Esophagus muscularis mucosa (tissue), 4 donors: ENCODE data around the gene MCUB. TPM values are rescaled to one million over a fixed set of nuclear protein-coding genes. Genes with fewer than 3 reads are reported as not detected.

Experiments used
- DNase-seq: peaks from one replicate; pipeline ENCODE4 v3.0.0-alpha.2; 2017; ENCODE audit errors: extremely low spot score
- H3K27ac ChIP-seq, 4 donors: fragments of 200-600 bp; sonication (generic); replicated peaks in 1 of 4; 1 replicate in 3 of 4; 2 replicates in 1 of 4; pipeline ENCODE4 v1.5.1; 2016 to 2019; ENCODE audit warnings: mild to moderate bottlenecking in 1 of 4
- H3K27me3 ChIP-seq, 4 donors: fragments of 200-600 bp; sonication (generic); one replicate each; pipeline versions ENCODE4 v1.5.1 to v1.6.0; 2016 to 2019
- H3K36me3 ChIP-seq, 4 donors: fragments of 200-600 bp; sonication (generic); one replicate each; pipeline ENCODE4 v1.5.1; 2016 to 2019
- H3K4me1 ChIP-seq, 4 donors: fragments of 200-600 bp; sonication (generic); one replicate each; pipeline ENCODE4 v1.5.1; 2016 to 2019
- H3K4me3 ChIP-seq, 4 donors: fragments of 200-600 bp; sonication (generic); 1 replicate in 2 of 4; 2 replicates in 2 of 4; pipeline ENCODE4 v1.5.1; 2016 to 2019; ENCODE audit warnings: mild to moderate bottlenecking in 4 of 4, moderate library complexity in 1 of 4
- H3K9me3 ChIP-seq, 4 donors: fragments of 200-600 bp; sonication (generic); 1 replicate in 3 of 4; 2 replicates in 1 of 4; pipeline ENCODE4 v1.5.1; 2016 to 2019
- EP300 ChIP-seq: sonication (generic); formaldehyde crosslinking; IDR thresholded peaks from one replicate; pipeline ENCODE4 v1.6.1; 2017; ENCODE audit warnings: antibody characterized with exemption
- POLR2A ChIP-seq: fragments of 450-650 bp; IDR thresholded peaks from one replicate; pipeline ENCODE4 v1.6.1; 2017; ENCODE audit warnings: antibody characterized with exemption, moderate library complexity, mild to moderate bottlenecking, low read depth
- POLR2AphosphoS5 ChIP-seq, 2 donors: sonication (generic); formaldehyde crosslinking; IDR thresholded peaks; one replicate each; pipeline ENCODE4 v1.6.1; 2017; ENCODE audit warnings: antibody characterized with exemption in 2 of 2
- WGBS: methylation state at CpG from one replicate; pipeline ENCODE4 v1.1.5; 2018; 5-methylcytosine and 5-hydroxymethylcytosine counted together
- intact Hi-C: fragments of 100-400 bp; cut with DNase I; formaldehyde crosslinking; loops from one replicate; pipeline ENCODE4 v1.15.1; 2023
- total RNA-seq, 4 donors: library from RNA; depleted of rRNA; stranded (reverse); fragments of >200 nt; gene quantifications; one replicate each; pipeline versions ENCODE4 v1.1.0 to v1.2.1, GENCODE V29; 2016
- TF ChIP-seq, protein P1 (sequence below), 3 experiments: fragments of 200-600 bp in 2 of 3; fragments of 450-650 bp in 1 of 3; sonication (generic) in 2 of 3; IDR thresholded peaks; one replicate each; pipeline ENCODE4 v1.5.1; 2017 to 2019; ENCODE audit warnings: antibody characterized with exemption in 3 of 3, mild to moderate bottlenecking in 2 of 3, moderate library complexity in 1 of 3

The MCUB gene
- total RNA-seq, 4 donors from 2014 or later, result 7.9 to 25.6 (median 15.1) TPM

DNA sequence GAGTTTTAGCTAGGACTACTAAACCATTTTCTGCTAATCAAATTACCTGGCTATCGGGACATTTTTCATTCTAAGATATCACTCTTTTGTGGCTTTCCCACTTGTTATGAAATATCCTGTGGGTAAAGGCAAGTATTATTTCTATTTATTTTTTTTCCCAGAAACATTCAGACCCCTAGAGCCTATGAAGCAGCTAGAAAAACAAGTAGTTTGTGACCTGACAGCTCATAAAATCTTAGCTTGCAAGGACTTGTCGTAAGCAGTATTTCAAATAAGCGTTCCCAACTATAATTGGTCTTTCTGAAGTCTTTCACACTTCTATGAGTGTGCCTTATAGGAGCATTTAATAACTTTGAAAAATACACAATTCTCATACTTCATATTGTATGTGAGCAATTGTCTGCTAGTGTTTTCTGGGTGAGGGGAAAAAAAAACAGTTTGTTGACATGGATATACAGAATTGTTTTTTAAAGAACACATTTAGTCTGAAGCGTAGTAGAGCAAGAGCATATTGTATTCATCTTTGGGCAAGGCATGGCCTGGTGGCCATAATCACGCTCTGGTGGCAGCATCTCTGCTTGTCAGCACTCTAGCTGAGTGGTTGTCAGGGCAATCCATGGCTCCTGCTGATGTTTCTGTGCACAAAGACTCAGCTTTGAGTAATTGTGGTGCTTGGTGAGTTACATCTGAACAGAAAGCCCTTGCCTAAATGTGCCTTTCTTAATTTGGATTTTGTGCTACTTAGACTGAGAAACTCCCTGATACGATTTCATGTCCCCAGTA lies 2.6 kb downstream of the MCUB start:
- no peak for TF ChIP-seq POLR2AphosphoS5 (IDR thresholded peaks at IDR 0.05)
- no peak for TF ChIP-seq EP300
- TF ChIP-seq POLR2A, result no peak
- TF ChIP-seq, protein P1, sequence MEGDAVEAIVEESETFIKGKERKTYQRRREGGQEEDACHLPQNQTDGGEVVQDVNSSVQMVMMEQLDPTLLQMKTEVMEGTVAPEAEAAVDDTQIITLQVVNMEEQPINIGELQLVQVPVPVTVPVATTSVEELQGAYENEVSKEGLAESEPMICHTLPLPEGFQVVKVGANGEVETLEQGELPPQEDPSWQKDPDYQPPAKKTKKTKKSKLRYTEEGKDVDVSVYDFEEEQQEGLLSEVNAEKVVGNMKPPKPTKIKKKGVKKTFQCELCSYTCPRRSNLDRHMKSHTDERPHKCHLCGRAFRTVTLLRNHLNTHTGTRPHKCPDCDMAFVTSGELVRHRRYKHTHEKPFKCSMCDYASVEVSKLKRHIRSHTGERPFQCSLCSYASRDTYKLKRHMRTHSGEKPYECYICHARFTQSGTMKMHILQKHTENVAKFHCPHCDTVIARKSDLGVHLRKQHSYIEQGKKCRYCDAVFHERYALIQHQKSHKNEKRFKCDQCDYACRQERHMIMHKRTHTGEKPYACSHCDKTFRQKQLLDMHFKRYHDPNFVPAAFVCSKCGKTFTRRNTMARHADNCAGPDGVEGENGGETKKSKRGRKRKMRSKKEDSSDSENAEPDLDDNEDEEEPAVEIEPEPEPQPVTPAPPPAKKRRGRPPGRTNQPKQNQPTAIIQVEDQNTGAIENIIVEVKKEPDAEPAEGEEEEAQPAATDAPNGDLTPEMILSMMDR (IDR thresholded peaks at IDR 0.05), result no peak
- intact Hi-C loops, result loop anchor here (5.0 kb wide), 1 partner anchor 130 kb away; the partner anchor contains the start of gene SEC24B
- no peaks in the 10 kb centered on the region for H3K36me3 ChIP-seq

DNA sequence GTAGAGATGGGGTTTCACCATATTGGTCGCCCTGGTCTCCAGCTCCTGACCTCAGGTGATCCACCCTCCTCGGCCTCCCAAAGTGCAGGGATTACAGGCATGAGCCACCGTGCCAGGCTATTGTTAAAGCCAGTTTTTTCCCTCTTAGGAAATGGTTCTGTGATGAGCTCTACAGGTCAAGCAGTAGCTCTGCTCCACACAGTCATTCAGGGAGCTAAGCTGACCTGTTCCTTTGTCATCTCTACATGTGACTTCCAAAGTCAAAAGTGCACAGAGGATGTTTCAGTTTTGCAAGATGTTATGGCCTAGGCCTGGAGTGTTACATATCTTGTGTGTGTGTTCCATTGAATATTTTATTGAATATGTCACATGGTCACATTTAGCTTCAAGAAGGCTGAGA lies 11.4 kb downstream of the MCUB start:
- 100% methylated on average over 3 of the region's 3 CpGs for whole genome bisulfite sequencing
- TF ChIP-seq POLR2AphosphoS5 (IDR thresholded peaks at IDR 0.05) (no peak), EP300 (no peak), POLR2A (no peak)
- TF ChIP-seq, protein P1 (IDR thresholded peaks at IDR 0.05), result no peak
- intact Hi-C loops, result no loop called here
- DNase-seq, result no peak
- no peaks in the 10 kb centered on the region for H3K9me3 ChIP-seq
- H3K27ac ChIP-seq, result no peak overlapping the region
- no peaks in the 10 kb centered on the region for H3K36me3 ChIP-seq
- H3K27me3 ChIP-seq, result no peaks in the 10 kb centered on the region
- no peaks in the 10 kb centered on the region for H3K4me1 ChIP-seq
- no peak overlapping the region for H3K4me3 ChIP-seq

More for the DNA sequence above, 2.6 kb downstream of the MCUB start:
- peaks cover 5 to 31% (median 18%) of the 10 kb centered on the region in 4 donors for H3K4me1 ChIP-seq
- H3K27me3 ChIP-seq, result no peaks in the 10 kb centered on the region
- H3K9me3 ChIP-seq, result no peaks in the 10 kb centered on the region
- no peak overlapping the region for H3K4me3 ChIP-seq
- H3K27ac ChIP-seq, result no peak overlapping the region
- DNase-seq, result no peak
- WGBS, result 92% methylated on average over 6 of the region's 6 CpGs

- Histone ChIP-seq H3K4me3 (no peak overlapping the region), H3K27me3 (no peaks in the 10 kb centered on the region), H3K4me1 (no peaks in the 10 kb centered on the region), H3K36me3 (no peaks in the 10 kb centered on the region), H3K9me3 (no peaks in the 10 kb centered on the region), H3K27ac (no peak overlapping the region)
- WGBS, result 96% methylated on average over 3 of the region's 3 CpGs
- DNase-seq, result no peak
- intact Hi-C loops, result no loop called here
- TF ChIP-seq, protein P1 (IDR thresholded peaks at IDR 0.05), result no peak
- TF ChIP-seq POLR2AphosphoS5 (IDR thresholded peaks at IDR 0.05) (no peak), EP300 (no peak)
Observed at GRCh38 chr4:109572154-109572553, 12.1 kb downstream of the MCUB start.

DNA sequence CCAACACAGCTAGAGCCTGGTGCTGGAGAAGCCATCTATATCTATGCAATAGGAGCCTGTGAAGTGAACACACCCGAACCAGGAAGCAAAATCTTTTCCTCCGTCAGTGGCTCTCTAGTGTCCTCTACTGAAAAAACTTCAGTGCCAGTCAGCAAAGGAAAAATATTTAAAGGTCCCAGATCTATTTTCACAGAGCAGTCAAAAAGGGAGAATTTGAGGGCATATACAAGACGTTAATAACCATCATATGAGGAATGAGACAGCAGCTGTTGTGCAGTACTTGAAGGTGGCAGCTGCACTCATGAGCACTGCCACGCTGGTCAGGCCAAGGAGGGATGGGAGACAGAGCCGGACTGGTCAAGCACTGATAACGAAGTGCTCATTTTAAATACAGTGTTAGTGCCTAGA lies 14.4 kb downstream of the MCUB start:
- WGBS, result 66% methylated on average over 6 of the region's 6 CpGs
- intact Hi-C loops, result no loop called here
- Histone ChIP-seq H3K9me3 (no peaks in the 10 kb centered on the region), H3K27ac (no peak overlapping the region), H3K4me3 (no peak overlapping the region), H3K36me3 (no peaks in the 10 kb centered on the region), H3K4me1 (no peaks in the 10 kb centered on the region), H3K27me3 (no peaks in the 10 kb centered on the region)
- no peak for DNase-seq
- TF ChIP-seq, protein P1 (IDR thresholded peaks at IDR 0.05), result no peak
- no peak for TF ChIP-seq POLR2AphosphoS5 (IDR thresholded peaks at IDR 0.05)
- TF ChIP-seq POLR2A, result no peak
- no peak for TF ChIP-seq EP300
